Central memory CD8-positive, alpha-beta T cell (primary cell): ENCODE results near the gene LBR.

Experiments used
- ATAC-seq: fragments of 150-1000 bp; cut with Tn5 transposase; replicated peaks from 2 replicates; pipeline ENCODE4 v1.10.0; 2022; ENCODE audit warnings: mild to moderate bottlenecking, moderate FRiP score, moderate number of reproducible peaks; ENCODE audit not compliant: poor library complexity, severe bottlenecking; ENCODE audit errors: extremely low read depth
- DNase-seq, 2 donors: peaks; one replicate each; pipeline ENCODE4 v3.0.0; 2021; ENCODE audit warnings: low spot score in 2 of 2
- H3K27ac Mint-ChIP-seq: one replicate; pipeline ENCODE4 v1.8.0; 2022; ENCODE audit warnings: low read depth, mild to moderate bottlenecking, moderate library complexity, mixed read lengths
- H3K27me3 Mint-ChIP-seq: one replicate; pipeline ENCODE4 v1.8.0; 2022; ENCODE audit warnings: mixed read lengths
- H3K36me3 Mint-ChIP-seq: one replicate; pipeline ENCODE4 v1.8.0; 2022; ENCODE audit warnings: mild to moderate bottlenecking, moderate library complexity, mixed read lengths; ENCODE audit not compliant: insufficient read depth
- H3K4me1 Mint-ChIP-seq: one replicate; pipeline ENCODE4 v1.8.0; 2022; ENCODE audit warnings: mixed read lengths
- H3K4me3 Mint-ChIP-seq: one replicate; pipeline ENCODE4 v1.8.0; 2022; ENCODE audit warnings: mild to moderate bottlenecking, moderate library complexity, mixed read lengths
- H3K9me3 Mint-ChIP-seq: one replicate; pipeline ENCODE4 v1.8.0; 2022; ENCODE audit warnings: mixed read lengths

The LBR gene

GRCh38 chr1:225470211-225471108 lies 42.6 kb upstream of the LBR start:
- peaks cover 40% of the 10 kb centered on the region for H3K4me1 Mint-ChIP-seq

GRCh38 chr1:225469051-225469450 lies 41.2 kb upstream of the LBR start:
- Mint-ChIP-seq H3K4me3 (peak overlapping the region; percentile 86), H3K4me1 (peaks cover 47% of the 10 kb centered on the region), H3K27me3 (no peaks in the 10 kb centered on the region), H3K27ac (peak overlapping the region; percentile 97), H3K9me3 (no peaks in the 10 kb centered on the region), H3K36me3 (peaks cover 11% of the 10 kb centered on the region)
- ATAC-seq (no peak), DNase-seq (no peak)

More at GRCh38 chr1:225470211-225471108, 42.6 kb upstream of the LBR start:
- H3K9me3 Mint-ChIP-seq: no peaks in the 10 kb centered on the region
- H3K27me3 Mint-ChIP-seq: no peaks in the 10 kb centered on the region
- no peak for DNase-seq
- H3K36me3 Mint-ChIP-seq: peaks cover 11% of the 10 kb centered on the region
- ATAC-seq: no peak
- H3K4me3 Mint-ChIP-seq: no peak overlapping the region
- H3K27ac Mint-ChIP-seq: peak overlapping the region; percentile 65

- Mint-ChIP-seq H3K4me1 (peaks cover 51% of the 10 kb centered on the region), H3K36me3 (peaks cover 12% of the 10 kb centered on the region), H3K27ac (peak overlapping the region; percentile 97), H3K4me3 (peak overlapping the region; percentile 86), H3K9me3 (no peaks in the 10 kb centered on the region), H3K27me3 (no peaks in the 10 kb centered on the region)
- DNase-seq (no peak), ATAC-seq (no peak)
Measured at GRCh38 chr1:225468270-225469020, 40.6 kb upstream of the LBR start.

- Mint-ChIP-seq H3K27ac (peak overlapping the region; percentile 97), H3K36me3 (peaks cover 12% of the 10 kb centered on the region)
- ATAC-seq: peak; percentile 88
Measured at GRCh38 chr1:225467193-225468020, 39.6 kb upstream of the LBR start.

GRCh38 chr1:225466848-225467192 lies 39.0 kb upstream of the LBR start:
- peak overlapping the region; percentile 86 for H3K4me3 Mint-ChIP-seq
- peak overlapping the region; percentile 97 for H3K27ac Mint-ChIP-seq
- ATAC-seq (no peak), DNase-seq (no peak)
- peaks cover 62% of the 10 kb centered on the region for H3K4me1 Mint-ChIP-seq
- H3K36me3 Mint-ChIP-seq: peaks cover 12% of the 10 kb centered on the region
- H3K9me3 Mint-ChIP-seq: no peaks in the 10 kb centered on the region
- no peaks in the 10 kb centered on the region for H3K27me3 Mint-ChIP-seq

More at GRCh38 chr1:225467193-225468020, 39.6 kb upstream of the LBR start:
- Mint-ChIP-seq H3K9me3 (no peaks in the 10 kb centered on the region), H3K4me1 (peaks cover 58% of the 10 kb centered on the region), H3K27me3 (no peaks in the 10 kb centered on the region), H3K4me3 (peak overlapping the region; percentile 86)
- peak; percentile 64 to 78 for DNase-seq

- Mint-ChIP-seq H3K9me3 (no peaks in the 10 kb centered on the region), H3K4me3 (peak overlapping the region; percentile 86)
Measured at GRCh38 chr1:225465793-225466517, 38.1 kb upstream of the LBR start.

GRCh38 chr1:225464851-225465792 lies 37.3 kb upstream of the LBR start:
- H3K9me3 Mint-ChIP-seq: no peaks in the 10 kb centered on the region
- H3K27ac Mint-ChIP-seq: peak overlapping the region; percentile 97
- no peaks in the 10 kb centered on the region for H3K27me3 Mint-ChIP-seq
- H3K4me3 Mint-ChIP-seq: peak overlapping the region; percentile 13
- no peak for ATAC-seq
- no peak for DNase-seq
- H3K4me1 Mint-ChIP-seq: peaks cover 77% of the 10 kb centered on the region
- peaks cover 14% of the 10 kb centered on the region for H3K36me3 Mint-ChIP-seq

More at GRCh38 chr1:225465793-225466517, 38.1 kb upstream of the LBR start:
- Mint-ChIP-seq H3K36me3 (peaks cover 12% of the 10 kb centered on the region), H3K4me1 (peaks cover 71% of the 10 kb centered on the region), H3K27ac (peak overlapping the region; percentile 97), H3K27me3 (no peaks in the 10 kb centered on the region)
- DNase-seq: no peak
- ATAC-seq: no peak

GRCh38 chr1:225462714-225463574 lies 35.1 kb upstream of the LBR start:
- DNase-seq (no peak), ATAC-seq (no peak)
- Mint-ChIP-seq H3K27me3 (no peaks in the 10 kb centered on the region), H3K9me3 (no peaks in the 10 kb centered on the region), H3K4me1 (peaks cover 77% of the 10 kb centered on the region), H3K27ac (peak overlapping the region; percentile 59), H3K36me3 (peaks cover 16% of the 10 kb centered on the region), H3K4me3 (peak overlapping the region; percentile 21)

- no peak for ATAC-seq
- Mint-ChIP-seq H3K4me3 (peak overlapping the region; percentile 21), H3K36me3 (peaks cover 11% of the 10 kb centered on the region), H3K9me3 (no peaks in the 10 kb centered on the region), H3K4me1 (peaks cover 72% of the 10 kb centered on the region), H3K27me3 (no peaks in the 10 kb centered on the region), H3K27ac (peak overlapping the region; percentile 59)
- DNase-seq: no peak
Measured at GRCh38 chr1:225462429-225462713, 34.5 kb upstream of the LBR start.

GRCh38 chr1:225461533-225462428 lies 33.9 kb upstream of the LBR start:
- Mint-ChIP-seq H3K27ac (peak overlapping the region; percentile 64), H3K36me3 (peaks cover 6% of the 10 kb centered on the region), H3K4me3 (peak overlapping the region; percentile 21), H3K27me3 (no peaks in the 10 kb centered on the region), H3K9me3 (no peaks in the 10 kb centered on the region), H3K4me1 (peaks cover 66% of the 10 kb centered on the region)
- DNase-seq (no peak), ATAC-seq (no peak)
